ENCODE data around the gene MST1R.

DNA sequence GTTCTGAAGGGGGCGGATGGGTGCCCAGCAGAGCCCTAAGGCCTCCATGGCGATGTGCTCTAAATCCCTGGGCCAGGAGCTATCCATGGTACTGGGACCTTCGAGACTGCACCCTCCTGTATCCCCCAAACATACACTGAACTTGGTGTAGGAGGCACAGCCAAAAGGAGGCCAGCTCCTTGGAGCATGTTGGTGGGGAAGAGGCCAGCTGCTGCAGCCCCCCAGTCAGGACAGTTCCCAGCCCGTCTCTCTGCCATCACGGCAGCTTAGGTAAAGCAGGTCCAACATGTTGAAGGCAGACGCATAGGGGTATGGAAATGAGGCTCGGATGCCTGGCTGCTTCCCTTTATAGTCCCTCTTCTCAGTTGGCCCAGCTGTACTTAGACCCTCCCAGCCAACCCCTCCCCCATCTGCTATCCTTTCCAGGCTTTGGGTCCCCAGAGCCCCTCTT, 35.8 kb downstream of the MST1R start:
- TF ChIP-seq POLR2A (IDR thresholded peaks at IDR 0.05): no peak
- TF ChIP-seq, protein P1, sequence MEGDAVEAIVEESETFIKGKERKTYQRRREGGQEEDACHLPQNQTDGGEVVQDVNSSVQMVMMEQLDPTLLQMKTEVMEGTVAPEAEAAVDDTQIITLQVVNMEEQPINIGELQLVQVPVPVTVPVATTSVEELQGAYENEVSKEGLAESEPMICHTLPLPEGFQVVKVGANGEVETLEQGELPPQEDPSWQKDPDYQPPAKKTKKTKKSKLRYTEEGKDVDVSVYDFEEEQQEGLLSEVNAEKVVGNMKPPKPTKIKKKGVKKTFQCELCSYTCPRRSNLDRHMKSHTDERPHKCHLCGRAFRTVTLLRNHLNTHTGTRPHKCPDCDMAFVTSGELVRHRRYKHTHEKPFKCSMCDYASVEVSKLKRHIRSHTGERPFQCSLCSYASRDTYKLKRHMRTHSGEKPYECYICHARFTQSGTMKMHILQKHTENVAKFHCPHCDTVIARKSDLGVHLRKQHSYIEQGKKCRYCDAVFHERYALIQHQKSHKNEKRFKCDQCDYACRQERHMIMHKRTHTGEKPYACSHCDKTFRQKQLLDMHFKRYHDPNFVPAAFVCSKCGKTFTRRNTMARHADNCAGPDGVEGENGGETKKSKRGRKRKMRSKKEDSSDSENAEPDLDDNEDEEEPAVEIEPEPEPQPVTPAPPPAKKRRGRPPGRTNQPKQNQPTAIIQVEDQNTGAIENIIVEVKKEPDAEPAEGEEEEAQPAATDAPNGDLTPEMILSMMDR (IDR thresholded peaks at IDR 0.05): no peak
